Stomach (tissue), 4 donors: ENCODE measurements around the gene SMIM35.

Source experiments
- EP300 ChIP-seq: sonication (generic); formaldehyde crosslinking; IDR thresholded peaks from one replicate; pipeline ENCODE4 v1.6.1; 2017; ENCODE audit warnings: antibody characterized with exemption
- POLR2AphosphoS5 ChIP-seq, 3 donors: sonication (generic); formaldehyde crosslinking; IDR thresholded peaks; one replicate each; pipeline ENCODE4 v1.6.1; 2016; ENCODE audit warnings: antibody characterized with exemption in 3 of 3
- TF ChIP-seq, protein P1 (sequence below), 7 experiments: fragments of 450-650 bp in 4 of 7; fragments of 200-600 bp in 3 of 7; sonication (generic) in 3 of 7; IDR thresholded peaks; one replicate each; pipeline ENCODE4 v1.5.1; 2016 to 2019; ENCODE audit warnings: antibody characterized with exemption in 7 of 7, control low read depth in 2 of 7, mild to moderate bottlenecking in 1 of 7

DNA sequence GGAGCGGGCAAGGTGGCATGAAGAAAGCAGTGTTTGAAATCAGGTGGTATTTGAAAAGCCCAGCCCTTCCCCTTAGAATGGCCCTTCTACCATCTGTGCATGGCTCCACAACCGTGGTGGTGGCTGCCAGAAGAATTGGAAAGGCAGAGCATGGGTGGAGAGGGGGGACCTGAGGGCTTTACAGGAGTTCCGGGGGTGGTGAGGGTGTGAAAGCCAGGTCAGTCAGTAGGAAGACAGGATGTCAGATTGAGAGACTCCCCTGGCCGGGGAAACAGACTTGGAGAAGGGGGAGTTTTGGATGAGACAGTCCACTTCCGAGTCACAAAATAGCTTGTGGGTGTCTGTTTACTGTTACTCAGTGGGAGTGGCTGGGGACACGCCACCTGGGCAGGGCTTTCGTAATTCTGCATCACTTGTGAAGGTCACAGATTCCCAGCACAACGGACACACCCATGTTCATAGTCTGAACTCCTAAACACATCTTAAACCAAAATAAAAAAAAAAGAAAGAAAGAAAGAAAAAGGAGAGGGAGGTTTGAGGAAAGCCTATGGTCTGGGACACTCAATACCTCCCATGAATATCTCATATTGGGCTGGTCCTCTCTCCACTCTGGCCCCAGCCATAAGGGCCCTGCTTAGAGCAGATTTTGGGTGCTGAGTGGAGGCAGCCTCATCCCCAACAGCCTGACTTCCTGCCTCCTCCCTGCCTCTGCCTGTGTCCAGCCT is 24.4 kb upstream of the SMIM35 start:
- TF ChIP-seq, protein P1, sequence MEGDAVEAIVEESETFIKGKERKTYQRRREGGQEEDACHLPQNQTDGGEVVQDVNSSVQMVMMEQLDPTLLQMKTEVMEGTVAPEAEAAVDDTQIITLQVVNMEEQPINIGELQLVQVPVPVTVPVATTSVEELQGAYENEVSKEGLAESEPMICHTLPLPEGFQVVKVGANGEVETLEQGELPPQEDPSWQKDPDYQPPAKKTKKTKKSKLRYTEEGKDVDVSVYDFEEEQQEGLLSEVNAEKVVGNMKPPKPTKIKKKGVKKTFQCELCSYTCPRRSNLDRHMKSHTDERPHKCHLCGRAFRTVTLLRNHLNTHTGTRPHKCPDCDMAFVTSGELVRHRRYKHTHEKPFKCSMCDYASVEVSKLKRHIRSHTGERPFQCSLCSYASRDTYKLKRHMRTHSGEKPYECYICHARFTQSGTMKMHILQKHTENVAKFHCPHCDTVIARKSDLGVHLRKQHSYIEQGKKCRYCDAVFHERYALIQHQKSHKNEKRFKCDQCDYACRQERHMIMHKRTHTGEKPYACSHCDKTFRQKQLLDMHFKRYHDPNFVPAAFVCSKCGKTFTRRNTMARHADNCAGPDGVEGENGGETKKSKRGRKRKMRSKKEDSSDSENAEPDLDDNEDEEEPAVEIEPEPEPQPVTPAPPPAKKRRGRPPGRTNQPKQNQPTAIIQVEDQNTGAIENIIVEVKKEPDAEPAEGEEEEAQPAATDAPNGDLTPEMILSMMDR (IDR thresholded peaks at IDR 0.05): no peak
- no peak for TF ChIP-seq POLR2AphosphoS5 (IDR thresholded peaks at IDR 0.05)
- no peak for TF ChIP-seq EP300
